ENCODE data around the gene MED12. TPM values are rescaled to one million over a fixed set of nuclear protein-coding genes. Genes with fewer than 3 reads are reported as not detected.
A peak's percentile ranks its signal among the peaks of the same experiment; 100 is the strongest.

The MED12 gene
- total RNA-seq, 2 donors from 2014 or later, result 26.4 to 83.0 TPM

DNA sequence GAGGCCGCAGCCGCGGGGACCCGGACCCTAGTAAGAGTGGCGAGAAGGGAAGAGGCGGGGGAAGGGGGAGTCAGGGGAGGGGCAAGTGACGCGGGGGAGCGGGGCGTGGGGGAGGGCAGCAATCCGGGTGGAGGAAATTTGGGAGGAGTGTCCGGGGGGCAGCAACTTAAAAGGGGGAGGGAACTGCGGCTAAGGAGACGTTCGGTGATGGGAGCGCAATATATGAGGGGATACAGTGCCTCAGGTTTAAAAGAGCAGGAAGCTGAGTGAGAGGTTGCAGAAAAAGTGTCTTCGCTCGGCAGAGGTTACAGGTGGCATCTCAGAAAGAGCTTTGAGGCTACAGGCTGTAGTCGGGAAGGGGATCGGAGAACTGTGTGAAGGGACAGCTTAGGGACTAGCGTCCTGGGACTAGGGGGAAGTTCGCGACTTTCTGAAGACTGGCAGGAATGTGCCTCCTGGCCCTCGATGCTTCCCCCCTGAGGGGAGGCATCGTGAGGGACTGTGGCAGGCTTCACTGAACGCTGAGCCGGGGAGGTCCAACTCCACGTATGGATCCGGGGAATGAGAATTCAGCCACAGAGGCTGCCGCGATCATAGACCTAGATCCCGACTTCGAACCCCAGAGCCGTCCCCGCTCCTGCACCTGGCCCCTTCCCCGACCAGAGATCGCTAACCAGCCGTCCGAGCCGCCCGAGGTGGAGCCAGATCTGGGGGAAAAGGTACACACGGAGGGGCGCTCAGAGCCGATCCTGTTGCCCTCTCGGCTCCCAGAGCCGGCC is 22.2 kb upstream of the MED12 start:
- 0% methylated on average over 23 to 29 of the region's 46 CpGs for WGBS, 2 donors
- H3K27me3 ChIP-seq, result no peaks in the 10 kb centered on the region
- H3K36me3 ChIP-seq (replicated peaks in 1 of 2; ENCODE audit: insufficient read depth in 1 of 2, low read depth in 2 of 2), result no peaks in the 10 kb centered on the region
- peak overlapping the region in 3 of 4 donors; percentile 47 to 79 (median 63) for H3K27ac ChIP-seq
- DNase-seq (peak in 1 of 4 donors; percentile 10), ATAC-seq (peak; percentile 70)
- peak overlapping the region; percentile 37 to 41 for H3K4me3 ChIP-seq
- H3K9me3 ChIP-seq, result no peaks in the 10 kb centered on the region
- TF ChIP-seq, protein P1, sequence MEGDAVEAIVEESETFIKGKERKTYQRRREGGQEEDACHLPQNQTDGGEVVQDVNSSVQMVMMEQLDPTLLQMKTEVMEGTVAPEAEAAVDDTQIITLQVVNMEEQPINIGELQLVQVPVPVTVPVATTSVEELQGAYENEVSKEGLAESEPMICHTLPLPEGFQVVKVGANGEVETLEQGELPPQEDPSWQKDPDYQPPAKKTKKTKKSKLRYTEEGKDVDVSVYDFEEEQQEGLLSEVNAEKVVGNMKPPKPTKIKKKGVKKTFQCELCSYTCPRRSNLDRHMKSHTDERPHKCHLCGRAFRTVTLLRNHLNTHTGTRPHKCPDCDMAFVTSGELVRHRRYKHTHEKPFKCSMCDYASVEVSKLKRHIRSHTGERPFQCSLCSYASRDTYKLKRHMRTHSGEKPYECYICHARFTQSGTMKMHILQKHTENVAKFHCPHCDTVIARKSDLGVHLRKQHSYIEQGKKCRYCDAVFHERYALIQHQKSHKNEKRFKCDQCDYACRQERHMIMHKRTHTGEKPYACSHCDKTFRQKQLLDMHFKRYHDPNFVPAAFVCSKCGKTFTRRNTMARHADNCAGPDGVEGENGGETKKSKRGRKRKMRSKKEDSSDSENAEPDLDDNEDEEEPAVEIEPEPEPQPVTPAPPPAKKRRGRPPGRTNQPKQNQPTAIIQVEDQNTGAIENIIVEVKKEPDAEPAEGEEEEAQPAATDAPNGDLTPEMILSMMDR (IDR thresholded peaks at IDR 0.05), result no peak
- no peak for TF ChIP-seq POLR2A (IDR thresholded peaks at IDR 0.05)
- intact Hi-C loops (cut with DNase I), result no loop called here
- peaks cover 25% of the 10 kb centered on the region for H3K4me1 ChIP-seq

DNA sequence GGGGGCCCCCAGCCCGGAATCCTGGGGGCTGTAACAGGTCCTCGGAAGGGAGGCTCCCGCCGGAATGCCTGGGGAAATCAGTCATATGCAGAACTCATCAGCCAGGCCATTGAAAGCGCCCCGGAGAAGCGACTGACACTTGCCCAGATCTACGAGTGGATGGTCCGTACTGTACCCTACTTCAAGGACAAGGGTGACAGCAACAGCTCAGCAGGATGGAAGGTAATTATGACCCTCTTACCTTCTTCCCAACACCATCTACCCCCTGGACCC is 21.7 kb upstream of the MED12 start:
- intact Hi-C loops (cut with DNase I), result no loop called here
- ATAC-seq, result no peak
- Histone ChIP-seq H3K4me3 (peak overlapping the region; percentile 37 to 41), H3K9me3 (no peaks in the 10 kb centered on the region), H3K27me3 (no peaks in the 10 kb centered on the region), H3K36me3 (replicated peaks in 1 of 2; ENCODE audit: insufficient read depth in 1 of 2, low read depth in 2 of 2) (no peaks in the 10 kb centered on the region), H3K4me1 (peaks cover 25% of the 10 kb centered on the region), H3K27ac (peak overlapping the region in 1 of 4 donors; percentile 63)
- TF ChIP-seq POLR2A (IDR thresholded peaks at IDR 0.05), result no peak
- TF ChIP-seq, protein P1 (IDR thresholded peaks at IDR 0.05), result no peak
- WGBS, 2 donors, result 2% methylated on average over 5 of the region's 9 CpGs; no CpG with 5 or more reads in 1 of the 2 donors
- DNase-seq, result no peak

DNA sequence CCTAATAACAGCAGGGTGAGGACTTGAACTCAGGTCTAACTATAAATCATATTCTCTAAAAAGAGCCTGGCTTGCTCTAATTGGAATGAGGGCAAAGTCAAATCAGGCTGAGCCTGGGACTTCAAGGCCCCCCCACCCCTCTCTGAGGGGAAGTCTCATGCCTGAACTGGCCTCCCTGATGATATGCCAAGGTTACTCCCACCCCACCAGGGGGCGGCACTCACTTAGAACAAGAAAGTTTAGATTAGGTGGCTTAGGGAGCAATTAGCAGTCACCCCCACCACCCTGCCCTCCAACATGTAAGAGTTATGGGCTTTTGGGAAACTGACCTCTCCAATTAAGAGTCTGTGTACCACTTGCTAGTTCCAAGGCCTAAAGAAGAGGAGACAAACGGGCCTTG is 20.1 kb upstream of the MED12 start:
- no peaks in the 10 kb centered on the region for H3K36me3 ChIP-seq (replicated peaks in 1 of 2; ENCODE audit: insufficient read depth in 1 of 2, low read depth in 2 of 2)
- no peak overlapping the region for H3K27ac ChIP-seq
- H3K9me3 ChIP-seq, result no peaks in the 10 kb centered on the region
- intact Hi-C loops (cut with DNase I), result no loop called here
- ATAC-seq (no peak), DNase-seq (peak; percentile 42 to 68 (median 56))
- H3K4me1 ChIP-seq, result peaks cover 25% of the 10 kb centered on the region
- no peak overlapping the region for H3K4me3 ChIP-seq
- no peaks in the 10 kb centered on the region for H3K27me3 ChIP-seq
- WGBS, 2 donors, result 20 to 21% methylated on average over 1 to 2 of the region's 2 CpGs
- TF ChIP-seq, protein P1 (IDR thresholded peaks at IDR 0.05), result peak in 6 of 7 experiments; percentile 19 to 44 (median 34)
- TF ChIP-seq POLR2A (IDR thresholded peaks at IDR 0.05), result no peak

DNA sequence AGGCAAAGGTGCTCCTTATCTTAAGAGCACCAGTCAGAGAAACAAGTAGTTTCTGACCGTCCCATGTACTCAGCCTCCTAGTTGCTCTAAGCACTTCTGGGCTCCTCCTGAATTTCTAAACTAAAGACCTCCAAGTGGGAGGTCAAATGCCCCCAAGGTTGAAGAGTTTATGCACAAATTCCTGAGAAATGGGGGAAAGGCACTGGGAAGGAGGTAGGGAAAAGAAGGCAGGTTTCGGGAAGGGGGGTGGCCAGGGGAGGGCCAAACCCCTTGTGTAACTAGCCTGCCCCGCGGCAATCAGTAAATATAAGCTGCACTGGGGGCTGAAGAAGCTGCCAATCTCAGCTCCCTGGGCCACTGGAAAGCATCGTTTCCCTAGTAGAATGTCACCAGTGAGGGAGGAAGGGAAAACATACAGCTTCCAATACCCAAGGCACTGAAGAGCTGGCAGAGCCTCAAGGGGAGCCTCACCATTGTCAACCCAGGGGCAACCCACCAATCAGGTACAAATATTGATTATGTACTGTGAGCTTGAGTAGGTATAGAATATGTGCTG is 19.4 kb upstream of the MED12 start:
- ATAC-seq (no peak), DNase-seq (no peak)
- TF ChIP-seq POLR2A (IDR thresholded peaks at IDR 0.05), result no peak
- TF ChIP-seq, protein P1 (IDR thresholded peaks at IDR 0.05), result no peak
- no peaks in the 10 kb centered on the region for H3K9me3 ChIP-seq
- peaks cover 25% of the 10 kb centered on the region for H3K4me1 ChIP-seq
- no peak overlapping the region for H3K4me3 ChIP-seq
- no peak overlapping the region for H3K27ac ChIP-seq
- H3K27me3 ChIP-seq, result no peaks in the 10 kb centered on the region
- 59 to 60% methylated on average over 5 of the region's 5 CpGs for WGBS, 2 donors
- no peaks in the 10 kb centered on the region for H3K36me3 ChIP-seq (replicated peaks in 1 of 2; ENCODE audit: insufficient read depth in 1 of 2, low read depth in 2 of 2)
- intact Hi-C loops (cut with DNase I), result no loop called here

DNA sequence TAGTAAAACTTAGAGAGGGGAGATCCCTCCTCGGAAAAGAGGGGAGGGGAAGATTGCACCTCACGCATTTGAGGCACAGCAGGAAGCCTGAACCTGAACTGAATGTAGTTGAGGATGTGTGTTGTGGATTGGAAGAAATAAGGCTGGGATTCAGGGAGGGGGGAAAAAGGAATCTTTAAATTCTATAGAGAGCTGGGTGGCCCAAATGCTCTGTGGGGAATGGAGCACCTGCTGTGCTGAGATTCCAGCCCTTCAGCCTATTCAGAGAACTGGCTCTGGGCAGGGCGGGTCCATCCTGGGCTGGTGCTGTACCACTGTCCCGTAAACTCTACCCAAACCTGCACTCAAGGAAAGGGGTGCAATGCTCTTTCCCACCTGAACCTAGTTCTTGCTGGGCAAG is 18.7 kb upstream of the MED12 start:
- Histone ChIP-seq H3K27ac (no peak overlapping the region), H3K4me1 (peaks cover 25% of the 10 kb centered on the region), H3K36me3 (replicated peaks in 1 of 2; ENCODE audit: insufficient read depth in 1 of 2, low read depth in 2 of 2) (no peaks in the 10 kb centered on the region), H3K9me3 (no peaks in the 10 kb centered on the region), H3K4me3 (no peak overlapping the region), H3K27me3 (no peaks in the 10 kb centered on the region)
- intact Hi-C loops (cut with DNase I), result no loop called here
- TF ChIP-seq, protein P1 (IDR thresholded peaks at IDR 0.05), result no peak
- TF ChIP-seq POLR2A (IDR thresholded peaks at IDR 0.05), result no peak
- no peak for ATAC-seq
- DNase-seq, result no peak
- 85 to 93% methylated on average over 2 to 4 of the region's 4 CpGs for WGBS, 2 donors
